Activated CD8-positive, alpha-beta memory T cell treated with anti-CD3 and anti-CD28 coated beads, Interleukin-2, amount 50 U/mL, for 4 hours (primary cell): ENCODE measurements around the gene EIPR1.
"Not testable (repeated sequence)": the region's sequence is repeated elsewhere in the genome, so short reads cannot be mapped to it uniquely, and the experiment has no call there.

Source experiments
- DNase-seq: peaks from one replicate; pipeline ENCODE4 v3.0.0-alpha.2; 2020

The EIPR1 gene

DNA sequence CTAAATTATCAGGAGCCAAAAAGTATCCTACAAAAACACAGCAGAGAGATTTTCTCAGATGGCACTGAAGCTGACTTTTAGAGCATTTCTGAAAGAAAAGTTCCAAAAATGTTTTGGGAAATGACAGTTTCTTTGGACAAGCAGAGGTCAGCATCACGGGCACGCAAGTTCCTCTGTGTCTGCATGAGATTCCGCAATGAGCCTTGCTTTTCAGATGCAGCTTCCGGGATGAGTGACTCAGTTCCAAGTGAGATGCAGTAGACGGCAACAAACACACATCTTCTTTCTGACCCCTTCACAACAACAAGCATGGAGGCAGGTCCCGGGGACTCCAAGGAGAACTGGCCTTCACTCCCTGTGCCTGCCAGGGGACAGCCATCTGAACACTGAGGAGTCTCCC is 76.6 kb downstream of the EIPR1 start:
- no peak for DNase-seq

DNA sequence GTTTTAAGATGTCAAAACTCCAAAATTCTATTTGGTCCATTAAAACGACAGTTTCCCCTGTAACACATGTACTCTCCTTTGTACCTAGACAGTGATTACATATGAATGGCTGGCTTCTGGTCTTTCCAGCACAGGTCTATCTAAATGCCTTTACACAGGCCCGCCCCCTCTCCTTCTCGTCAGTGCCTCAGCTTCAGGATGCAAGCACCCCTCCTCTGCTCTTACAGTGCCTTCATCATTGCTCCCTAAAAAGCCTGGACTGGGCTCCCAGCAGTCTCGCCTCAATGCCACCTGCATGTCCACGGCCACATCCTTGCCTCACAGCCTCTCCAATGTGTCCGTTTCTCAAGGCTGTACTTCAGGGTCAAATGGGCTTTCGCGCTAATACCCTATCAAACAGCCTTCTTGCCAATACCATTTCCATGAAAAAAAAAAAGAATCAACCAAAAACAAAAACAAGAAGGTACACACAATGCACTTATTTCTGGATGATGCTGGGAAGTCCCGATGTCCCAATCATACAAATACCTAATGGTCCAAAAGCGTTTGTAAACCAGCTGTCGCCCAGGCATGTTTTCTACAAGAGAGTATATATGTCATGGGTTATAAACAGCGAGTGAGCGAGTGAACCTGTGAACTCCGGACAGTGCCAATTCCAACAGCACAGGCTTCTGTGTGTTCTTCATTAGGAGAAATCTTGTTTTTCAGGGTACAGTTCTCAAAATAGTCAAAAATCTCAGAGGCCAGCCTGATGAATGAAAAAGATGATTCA is 77.2 kb downstream of the EIPR1 start:
- DNase-seq, result no peak

DNA sequence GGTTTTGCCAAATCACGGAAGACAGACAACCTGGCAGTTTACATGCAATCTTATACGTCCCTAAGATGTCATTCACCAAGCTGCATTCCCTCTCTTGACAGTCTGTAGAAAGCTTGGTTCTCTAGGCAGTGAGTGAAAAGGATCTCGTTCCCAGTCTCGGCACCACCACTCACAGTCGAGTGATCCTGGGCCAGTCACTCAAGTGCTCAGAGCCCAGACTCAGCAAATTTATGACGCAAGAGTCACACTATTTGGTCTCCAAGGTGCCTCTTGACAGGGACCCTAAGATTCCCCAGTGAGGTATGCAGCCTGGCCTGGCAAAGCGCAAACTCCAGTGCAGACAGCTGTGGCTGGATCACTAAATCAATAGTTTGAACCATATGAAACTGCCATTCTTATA is 77.9 kb downstream of the EIPR1 start:
- peak; percentile 2 for DNase-seq

DNA sequence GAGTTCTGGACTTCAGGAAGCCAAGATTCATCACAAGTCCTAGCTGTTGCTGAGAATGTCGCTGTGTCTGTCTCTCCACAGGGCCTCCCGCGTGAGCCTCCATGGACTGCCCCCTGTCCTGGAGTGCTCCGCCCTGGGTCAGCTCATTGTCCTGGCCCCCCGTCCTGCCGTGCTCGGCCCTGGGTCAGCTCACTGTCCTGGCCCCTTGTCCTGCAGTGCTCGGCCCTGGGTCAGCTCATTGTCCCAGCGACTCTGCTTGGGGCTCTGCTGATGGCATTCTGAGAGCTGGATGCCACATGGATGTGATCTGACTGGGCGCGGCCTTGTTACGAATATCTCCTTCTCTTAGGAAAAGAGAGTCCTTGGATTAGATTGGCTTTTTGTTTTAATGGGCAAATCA is 78.5 kb downstream of the EIPR1 start:
- peak; percentile 11 for DNase-seq

DNA sequence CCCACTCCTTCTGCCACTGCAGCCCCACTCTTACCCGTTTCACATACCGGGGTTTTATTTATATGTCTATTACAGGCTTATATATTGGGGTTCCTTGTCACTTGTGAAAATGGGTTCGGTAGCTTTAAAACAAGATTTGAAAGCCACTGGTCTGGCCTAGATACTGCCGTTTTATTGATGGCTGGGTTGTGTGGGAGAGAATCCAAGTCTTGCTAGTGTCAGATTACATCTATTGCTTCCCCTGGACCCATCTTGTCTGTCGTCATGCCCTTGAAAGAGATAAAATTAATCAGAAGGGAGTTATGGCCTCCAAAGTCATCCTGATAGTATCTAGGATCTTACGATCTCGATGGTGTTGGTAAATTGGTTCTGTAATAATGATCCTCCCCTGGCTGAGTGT is 79.4 kb downstream of the EIPR1 start:
- DNase-seq, result no peak

DNA sequence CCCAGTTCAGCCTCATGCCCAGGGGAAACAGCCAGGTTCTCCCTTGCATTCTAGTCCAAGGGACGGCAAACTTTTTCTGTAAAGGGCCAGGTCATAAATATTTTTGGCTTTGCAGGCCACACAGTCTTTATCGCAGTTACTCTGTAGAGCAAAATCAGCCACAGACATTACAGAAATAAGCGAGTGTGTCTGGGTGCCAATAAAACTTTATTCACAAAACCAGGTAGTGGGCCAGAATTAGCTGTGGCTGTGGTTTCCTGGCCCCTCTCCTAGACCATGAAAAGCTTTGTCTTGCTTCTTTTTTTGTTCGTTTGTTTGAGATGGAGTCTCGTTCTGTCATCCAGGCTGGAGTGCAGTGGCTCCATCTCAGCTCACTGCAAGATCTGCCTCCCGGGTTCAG is 80.1 kb downstream of the EIPR1 start:
- no peak for DNase-seq

DNA sequence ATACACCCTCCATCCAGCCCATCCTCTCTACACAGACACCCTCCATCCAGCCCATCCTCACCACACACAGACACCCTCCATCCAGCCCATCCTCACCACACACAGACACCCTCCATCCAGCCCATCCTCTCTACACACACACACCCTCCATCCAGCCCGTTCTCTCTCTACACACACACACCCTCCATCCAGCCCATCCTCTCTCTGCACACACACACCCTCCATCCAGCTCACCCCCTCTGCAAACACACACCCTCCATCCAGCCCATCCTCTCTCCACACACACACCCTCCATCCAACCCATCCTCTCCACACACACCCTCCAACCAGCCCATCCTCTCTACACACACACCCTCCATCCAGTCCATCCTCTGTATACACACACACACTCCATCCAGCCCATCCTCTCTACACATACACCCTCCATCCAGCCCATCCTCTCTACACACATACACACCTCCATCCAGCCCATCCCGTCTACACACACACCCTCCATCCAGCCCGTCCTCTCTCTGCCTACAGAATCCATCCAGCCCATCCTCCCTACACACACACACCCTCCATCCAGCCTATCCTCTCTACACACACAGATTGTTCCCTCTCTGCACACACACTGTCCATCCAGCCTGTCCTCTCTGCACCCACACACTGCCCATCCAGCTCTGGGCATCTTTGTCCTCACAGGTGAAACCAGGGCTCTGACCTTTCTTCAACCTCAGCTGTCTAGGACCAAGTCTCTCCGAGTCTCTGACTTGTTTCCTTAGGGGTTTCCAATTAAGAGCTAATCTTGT is 81.2 kb downstream of the EIPR1 start:
- no peak for DNase-seq

DNA sequence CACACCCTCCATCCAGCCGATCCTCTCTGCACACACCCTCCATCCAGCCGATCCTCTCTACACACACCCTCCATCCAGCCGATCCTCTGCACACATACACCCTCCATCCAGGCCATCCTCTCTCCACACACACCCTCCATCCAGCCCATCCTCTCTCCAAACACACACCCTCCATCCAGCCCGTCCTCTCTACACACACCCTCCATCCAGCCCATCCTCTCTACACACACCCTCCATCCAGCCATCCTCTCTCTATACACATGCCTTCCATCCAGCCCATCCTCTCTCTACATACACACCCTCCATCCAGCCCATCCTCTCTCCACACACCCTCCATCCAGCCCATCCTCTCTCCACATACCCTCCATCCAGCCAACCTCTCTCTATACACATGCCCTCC is 83.1 kb downstream of the EIPR1 start:
- DNase-seq, result no peak

DNA sequence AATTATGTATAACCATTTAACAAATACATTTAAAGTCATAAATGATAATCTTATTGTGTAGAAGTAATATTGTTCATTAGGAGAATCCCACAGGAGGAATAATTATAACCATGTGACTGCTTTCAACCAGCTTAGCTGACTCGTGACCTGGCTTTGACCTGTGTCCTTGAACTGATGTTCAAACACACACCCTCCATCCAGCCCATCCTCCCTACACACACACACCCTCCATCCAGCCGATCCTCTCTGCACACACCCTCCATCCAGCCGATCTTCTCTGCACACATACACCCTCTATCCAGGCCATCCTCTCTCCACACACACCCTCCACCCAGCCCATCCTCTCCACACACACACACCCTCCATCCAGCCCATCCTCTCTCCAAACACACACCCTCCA is 83.5 kb downstream of the EIPR1 start:
- no peak for DNase-seq

DNA sequence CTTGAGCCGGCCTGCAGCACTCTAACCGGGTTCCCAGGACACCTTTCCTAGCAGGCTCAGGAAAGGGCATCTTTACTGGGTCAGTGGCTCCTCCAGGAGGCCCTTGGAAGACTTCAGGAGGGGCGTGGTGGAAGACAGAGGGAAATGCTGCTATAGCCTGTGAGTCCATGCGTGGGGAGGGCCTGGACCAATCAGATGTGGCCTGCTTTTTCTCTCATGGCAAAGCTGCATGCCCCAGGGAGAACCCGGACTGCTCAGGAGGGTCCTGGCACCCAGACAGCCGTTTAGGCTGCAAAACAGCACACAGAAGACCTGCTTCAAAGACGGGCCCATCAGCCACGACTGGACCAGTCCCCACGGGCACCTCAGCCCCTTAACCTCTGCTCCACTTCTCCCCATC is 84.4 kb downstream of the EIPR1 start:
- no peak for DNase-seq

DNA sequence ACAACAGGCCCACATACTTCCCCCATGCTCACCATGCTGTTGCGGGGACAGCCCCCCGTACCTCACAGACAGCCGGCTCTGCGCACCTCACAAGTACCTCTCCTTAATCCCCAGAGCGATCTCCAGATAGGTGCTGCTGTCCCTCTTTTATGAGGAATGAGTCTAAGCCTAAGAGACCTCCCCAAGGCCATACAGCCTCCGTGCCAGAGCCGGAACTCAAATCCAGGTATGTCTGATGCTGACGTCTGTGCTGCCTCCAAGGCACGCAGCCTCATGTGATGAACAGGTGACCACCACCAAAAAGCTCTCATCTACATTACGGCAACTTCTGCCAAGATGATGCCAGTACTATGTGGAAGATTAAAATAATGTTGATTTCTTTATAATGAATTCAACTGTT is 85.2 kb downstream of the EIPR1 start:
- DNase-seq, result no peak

DNA sequence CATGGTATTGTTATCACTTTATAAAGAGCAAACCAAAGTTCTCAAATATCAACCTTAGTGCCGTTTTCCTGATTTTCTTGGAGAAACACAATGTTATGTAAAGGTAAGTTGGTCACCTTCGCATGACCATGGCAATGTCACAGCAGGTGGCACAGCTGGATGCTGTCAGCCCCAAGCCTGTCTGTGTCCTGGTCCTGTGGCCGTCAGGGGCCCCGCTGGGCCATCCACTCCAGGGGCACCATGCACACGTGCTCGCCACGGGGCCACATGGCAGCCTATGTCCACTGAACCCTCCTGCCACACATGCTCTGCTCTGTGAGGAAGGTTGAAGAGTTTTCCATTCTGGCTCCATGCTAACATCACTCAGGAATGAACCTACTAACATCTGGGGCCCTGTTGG is 85.9 kb downstream of the EIPR1 start:
- no peak for DNase-seq

DNA sequence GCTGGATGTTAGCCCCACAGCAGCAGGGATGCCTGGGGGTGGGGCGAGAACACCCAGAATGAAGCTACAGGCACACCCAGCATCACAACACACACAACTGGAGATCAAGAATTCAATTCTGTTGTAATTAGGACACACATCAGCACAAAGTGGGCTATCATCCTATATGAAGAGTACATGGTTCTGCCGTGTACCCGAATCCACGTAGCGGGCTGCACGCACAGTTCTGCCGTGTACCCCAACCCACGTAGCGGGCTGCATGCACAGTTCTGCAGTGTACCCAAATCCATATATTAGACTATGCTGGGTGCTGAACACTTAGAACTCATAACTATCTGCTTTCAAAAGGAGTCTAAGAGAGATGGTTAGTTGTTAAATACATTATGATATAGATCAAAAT is 86.5 kb downstream of the EIPR1 start:
- no peak for DNase-seq

DNA sequence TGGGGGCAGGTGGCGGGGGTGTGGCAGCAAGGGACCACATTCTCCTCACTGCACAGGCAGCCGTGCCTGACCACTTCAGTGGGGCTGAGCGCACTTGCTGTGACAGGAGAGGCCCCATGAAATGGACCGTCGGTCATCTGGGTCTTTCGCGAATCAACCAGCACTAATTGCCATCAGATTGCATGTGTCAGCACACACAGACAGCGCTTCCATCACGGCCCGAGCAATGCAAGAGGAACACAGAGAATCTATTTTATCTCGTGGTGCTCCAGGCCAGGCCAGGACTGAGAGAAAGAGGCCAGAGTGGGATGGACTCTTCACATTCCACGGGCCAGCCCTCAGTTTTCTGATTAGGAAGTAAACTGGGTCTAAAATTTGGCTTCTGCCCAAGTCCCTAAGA is 87.0 kb downstream of the EIPR1 start:
- no peak for DNase-seq

DNA sequence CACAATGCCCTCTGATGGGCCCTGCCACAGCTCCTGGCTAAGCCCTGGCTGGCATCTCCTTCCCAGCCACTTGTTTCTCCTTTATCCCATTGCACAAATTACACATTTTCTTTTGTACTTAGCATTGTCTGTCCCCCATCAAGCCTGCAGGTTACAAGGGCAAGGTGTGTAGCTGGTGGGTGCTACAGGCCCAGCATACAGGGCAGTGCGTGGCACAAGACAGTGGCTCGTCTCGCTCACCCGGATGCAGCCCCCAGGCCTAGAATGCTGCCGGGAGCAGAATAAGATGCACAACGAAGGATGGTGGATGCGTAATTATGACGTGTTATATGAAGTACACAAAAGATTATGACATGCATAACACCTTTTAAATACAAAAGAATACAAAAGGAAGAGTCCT is 87.6 kb downstream of the EIPR1 start:
- no peak for DNase-seq

DNA sequence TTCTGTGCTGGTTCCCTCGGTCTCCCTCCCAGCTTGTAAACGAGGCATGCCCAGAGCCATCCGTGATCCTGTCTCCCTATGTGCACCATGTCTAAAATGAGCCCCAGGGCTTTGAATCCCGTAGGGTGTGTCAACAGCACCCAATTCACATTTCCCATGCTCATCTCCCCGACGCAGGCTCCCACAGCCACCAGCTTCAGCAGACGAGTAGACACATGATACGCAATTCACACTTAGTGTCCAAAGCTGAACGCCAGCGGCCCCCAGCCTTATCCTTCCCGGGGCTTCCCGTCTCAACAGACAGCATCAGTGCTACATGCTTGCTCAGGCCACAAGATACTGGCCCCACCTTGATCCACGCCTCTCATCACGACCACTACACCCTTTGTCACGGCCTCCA is 88.1 kb downstream of the EIPR1 start:
- DNase-seq, result no peak

DNA sequence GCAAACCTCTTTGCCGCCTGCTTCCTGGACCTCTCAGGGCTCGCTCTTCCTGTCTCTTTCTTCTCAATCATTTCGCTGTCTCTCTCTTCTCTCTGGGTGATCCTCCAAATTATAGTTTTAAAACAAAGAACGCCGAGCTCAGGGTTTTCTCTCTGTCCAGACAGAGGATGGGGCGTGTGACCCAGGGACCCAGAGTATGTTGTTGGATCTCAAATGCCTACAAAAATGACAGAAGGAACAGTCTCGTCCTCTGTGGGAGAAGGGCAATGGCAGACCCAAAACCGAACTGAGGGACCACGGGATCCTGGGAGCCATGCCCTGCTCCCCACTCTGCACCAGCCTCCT is 88.5 kb downstream of the EIPR1 start:
- DNase-seq, result no peak

DNA sequence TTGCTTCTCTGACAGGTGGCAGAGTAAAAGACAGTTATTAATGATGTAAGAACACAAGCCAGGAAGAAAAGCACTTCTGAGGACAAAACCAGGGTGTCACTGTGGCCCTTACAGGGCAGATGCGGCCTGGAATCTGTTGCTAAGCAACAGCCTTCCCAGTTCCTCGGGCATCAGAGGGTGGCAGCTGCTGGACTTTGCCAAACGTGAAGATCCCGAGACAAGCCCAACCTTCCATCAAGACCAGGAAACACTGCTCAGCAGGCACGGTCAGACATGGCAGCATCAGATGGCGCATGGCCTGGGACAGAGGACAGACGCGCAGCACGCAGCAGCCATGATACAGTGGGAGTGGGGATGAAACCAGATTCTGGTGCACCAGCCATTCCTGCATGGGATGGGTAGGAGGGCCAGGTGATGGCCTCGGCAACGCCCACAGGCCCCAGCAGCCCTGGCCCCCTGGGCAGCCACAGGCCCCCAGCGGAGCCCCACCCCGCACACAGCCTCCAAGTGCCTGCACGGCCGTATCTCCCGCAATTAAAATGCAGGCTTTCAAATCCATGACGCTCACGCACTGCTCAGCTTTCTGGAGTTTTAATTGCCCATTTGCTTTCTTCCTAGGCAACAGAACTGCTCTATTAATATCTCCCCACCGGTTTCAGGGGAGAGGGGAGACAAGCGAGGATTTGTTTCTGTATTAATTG is 89.0 kb downstream of the EIPR1 start:
- DNase-seq, result no peak

DNA sequence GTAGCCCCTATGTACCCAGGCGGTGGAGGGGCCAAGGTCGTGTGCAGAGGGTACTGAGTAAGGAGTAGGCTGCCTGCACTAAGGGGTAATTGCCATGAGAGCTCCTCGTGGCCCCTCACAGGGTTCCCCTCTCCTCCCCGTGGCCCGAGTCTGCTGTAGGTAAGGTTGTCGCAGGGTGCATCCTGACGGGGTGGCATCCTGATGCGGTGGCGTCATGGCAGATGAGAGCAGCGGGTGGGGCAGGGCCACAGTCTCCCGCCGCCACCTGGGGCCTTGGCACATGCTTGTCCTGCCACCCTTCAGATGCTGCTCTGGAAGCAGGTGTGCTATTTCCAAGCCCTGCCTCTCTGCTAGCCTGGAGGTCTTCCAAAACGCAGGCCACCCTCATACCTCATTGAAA is 89.7 kb downstream of the EIPR1 start:
- no peak for DNase-seq

DNA sequence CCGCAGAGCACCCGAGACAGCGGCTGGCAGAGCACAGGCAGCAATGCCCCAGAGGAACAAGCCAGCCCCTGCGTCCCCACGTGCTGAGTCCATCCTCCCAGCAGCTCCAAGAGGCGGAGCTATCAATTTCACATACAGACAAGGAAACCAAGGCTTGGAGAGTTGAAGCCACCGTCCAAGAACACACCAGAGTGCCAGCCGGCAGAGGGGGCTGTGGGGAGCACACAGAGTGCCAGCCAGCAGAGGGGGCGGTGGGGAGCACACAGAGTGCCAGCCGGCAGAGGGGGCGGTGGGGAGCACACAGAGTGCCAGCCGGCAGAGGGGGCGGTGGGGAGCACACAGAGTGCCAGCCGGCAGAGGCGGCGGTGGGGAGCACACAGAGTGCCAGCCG is 91.0 kb downstream of the EIPR1 start:
- DNase-seq, result not testable (repeated sequence)

DNA sequence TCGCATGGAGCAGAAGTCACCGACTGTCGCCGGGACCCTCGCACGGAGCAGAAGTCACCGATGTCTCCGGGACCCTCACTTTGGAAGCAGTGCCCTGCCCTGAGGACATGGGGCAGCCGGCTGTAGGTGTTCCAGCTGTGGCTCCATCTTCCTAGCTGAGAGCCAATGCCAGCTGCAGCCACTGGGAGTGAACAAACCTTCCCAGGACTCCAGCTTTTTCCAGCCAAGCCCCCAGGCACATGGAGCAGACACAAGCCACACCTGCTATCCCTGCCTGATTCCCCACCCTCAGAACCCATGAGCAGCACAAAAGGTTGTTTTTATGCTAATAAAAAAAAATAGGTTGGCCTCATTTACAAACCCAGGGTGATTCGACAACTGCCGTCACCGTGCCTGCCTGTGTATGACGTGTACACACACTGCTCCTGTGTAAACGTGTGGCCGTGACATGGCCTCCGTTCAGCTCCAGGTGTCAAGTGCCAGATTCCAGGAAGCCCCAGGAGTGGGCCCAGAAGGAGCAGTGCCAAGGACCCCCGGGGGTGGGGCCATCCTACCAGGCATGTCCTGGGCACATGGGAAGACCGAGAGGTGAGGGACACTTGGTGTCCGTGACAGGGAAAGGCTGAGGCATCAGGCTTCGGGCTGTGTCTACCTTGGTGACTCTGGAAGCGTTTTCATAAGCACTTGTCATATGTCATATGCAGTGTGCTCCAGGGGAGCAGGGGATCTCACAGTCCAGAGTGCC is 91.5 kb downstream of the EIPR1 start:
- DNase-seq, result no peak

DNA sequence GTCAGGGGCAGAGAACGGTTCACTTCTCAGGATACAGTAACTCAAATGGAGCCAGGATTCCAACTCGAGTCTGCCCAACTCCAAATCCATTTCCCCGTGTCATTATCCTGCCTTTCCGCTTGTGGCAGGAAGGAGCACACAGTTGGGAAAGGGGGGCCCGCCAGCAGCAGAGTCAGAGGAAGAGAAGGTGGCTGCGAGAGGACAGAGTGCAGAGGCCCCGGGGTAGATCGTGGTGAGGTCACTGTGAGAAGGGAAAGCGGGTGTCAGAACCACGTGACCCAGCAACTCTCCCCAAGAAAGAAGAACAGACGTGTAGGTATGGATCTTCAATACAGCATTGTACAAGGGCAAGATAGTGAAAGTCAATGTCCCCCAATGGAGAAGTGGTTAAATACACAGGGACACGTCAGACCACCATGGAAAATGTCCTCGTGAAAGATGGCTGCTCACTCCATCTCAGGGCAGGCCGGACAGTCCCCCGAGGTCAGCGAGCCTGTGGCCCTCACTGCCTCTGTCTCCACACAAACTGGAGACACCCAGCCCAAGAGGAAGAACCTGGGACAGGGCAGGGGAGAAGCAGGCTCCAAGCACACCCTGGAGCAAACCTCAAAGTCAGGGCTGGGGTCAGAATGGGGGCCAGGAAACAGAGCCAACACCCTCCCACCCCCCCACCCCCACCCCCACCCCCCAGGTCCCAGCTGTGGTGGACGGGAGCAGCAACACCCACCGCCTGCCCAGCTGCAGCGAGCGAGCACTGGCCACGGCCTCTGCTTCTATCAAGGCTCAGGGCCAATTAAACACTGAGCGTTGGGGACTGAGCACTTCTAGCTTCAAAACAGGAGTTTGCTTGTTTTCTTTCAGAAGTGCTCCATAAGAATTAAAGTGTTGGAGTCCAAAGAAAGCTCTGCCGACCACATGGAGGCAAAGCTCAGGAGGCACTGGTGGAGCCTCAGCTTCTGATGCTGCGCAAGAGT is 92.7 kb downstream of the EIPR1 start:
- no peak for DNase-seq
